Activated CD4-positive, alpha-beta memory T cell treated with anti-CD3 and anti-CD28 coated beads, Interleukin-2, amount 10 ng/mL, durations not matched to agents 7 days and 5 days (primary cell): Measurements from ENCODE around the gene NRG3. TPM values are rescaled to one million over a fixed set of nuclear protein-coding genes. Genes with fewer than 3 reads are reported as not detected.
A peak's percentile ranks its signal among the peaks of the same experiment; 100 is the strongest.

ENCODE experiments used
- CTCF ChIA-PET: fragments of 350-600 bp; sonication (Branson Sonifier 250); formaldehyde crosslinking; loops from one replicate; lab custom pipeline; 2021; ENCODE audit warnings: antibody characterized with exemption, inconsistent platforms; lab: Charles Lee
- POLR2A ChIA-PET: fragments of 350-600 bp; sonication (Branson Sonifier 250); formaldehyde crosslinking; loops from one replicate; lab custom pipeline; 2021; ENCODE audit warnings: antibody characterized with exemption; lab: Charles Lee
- DNase-seq: peaks from one replicate; pipeline ENCODE4 v3.0.0-alpha.2; 2020
- H3K27ac Mint-ChIP-seq: one replicate; pipeline ENCODE4 v1.8.0; 2021; ENCODE audit warnings: mild to moderate bottlenecking, mixed read lengths
- H3K27me3 Mint-ChIP-seq: one replicate; pipeline ENCODE4 v1.8.0; 2021; ENCODE audit warnings: mixed read lengths
- H3K36me3 Mint-ChIP-seq: one replicate; pipeline ENCODE4 v1.8.0; 2021; ENCODE audit warnings: low read depth, mixed read lengths
- H3K4me1 Mint-ChIP-seq: one replicate; pipeline ENCODE4 v1.8.0; 2021; ENCODE audit warnings: mixed read lengths
- H3K4me3 Mint-ChIP-seq: one replicate; pipeline ENCODE4 v1.8.0; 2021; ENCODE audit warnings: mild to moderate bottlenecking, mixed read lengths
- H3K9me3 Mint-ChIP-seq: one replicate; pipeline ENCODE4 v1.8.0; 2021; ENCODE audit warnings: mixed read lengths
- total RNA-seq, 2 experiments: library from RNA; stranded (reverse); gene quantifications; one replicate each; pipeline ENCODE4 v1.2.3, GENCODE V29; 2021

The NRG3 gene
- not detected for total RNA-seq

- CTCF ChIA-PET, result no interaction called here
- peak within 1 kb of the TSS; percentile 14 for H3K4me3 Mint-ChIP-seq
- POLR2A ChIA-PET, result no interaction called here
- peaks cover 42% of the 10 kb centered on the region for H3K27me3 Mint-ChIP-seq
- H3K27ac Mint-ChIP-seq, result no peak within 1 kb of the TSS
- peaks cover 5% of the 10 kb centered on the region for H3K4me1 Mint-ChIP-seq
- no peaks in the 10 kb centered on the region for H3K9me3 Mint-ChIP-seq
- H3K36me3 Mint-ChIP-seq, result peaks cover 4% of the 10 kb centered on the region
- no peak for DNase-seq
These were observed at the start of gene NRG3 for GRCh38 chr10:81874875-81875466. TSS of gene NRG3 (plus strand) at chr10:81875194.

- Mint-ChIP-seq H3K9me3 (peaks cover 20% of the 10 kb centered on the region), H3K27me3 (no peaks in the 10 kb centered on the region), H3K36me3 (no peaks in the 10 kb centered on the region), H3K27ac (no peak overlapping the region), H3K4me1 (no peaks in the 10 kb centered on the region), H3K4me3 (no peak overlapping the region)
- ChIA-PET POLR2A (no interaction called here), CTCF (no interaction called here)
- DNase-seq, result no peak
These were observed 46.7 kb upstream of the NRG3 start for GRCh38 chr10:81828251-81828650.

- Mint-ChIP-seq H3K9me3 (peaks cover 16% of the 10 kb centered on the region), H3K27me3 (no peaks in the 10 kb centered on the region), H3K36me3 (no peaks in the 10 kb centered on the region), H3K4me3 (no peak overlapping the region), H3K4me1 (no peaks in the 10 kb centered on the region), H3K27ac (no peak overlapping the region)
- ChIA-PET POLR2A (no interaction called here), CTCF (no interaction called here)
- DNase-seq, result no peak
These were observed 43.9 kb upstream of the NRG3 start for GRCh38 chr10:81831060-81831459.

GRCh38 chr10:81838950-81839349 lies 36.0 kb upstream of the NRG3 start:
- Mint-ChIP-seq H3K27ac (no peak overlapping the region), H3K4me1 (no peaks in the 10 kb centered on the region), H3K27me3 (no peaks in the 10 kb centered on the region), H3K9me3 (no peaks in the 10 kb centered on the region), H3K36me3 (no peaks in the 10 kb centered on the region), H3K4me3 (no peak overlapping the region)
- DNase-seq, result no peak
- ChIA-PET POLR2A (no interaction called here), CTCF (no interaction called here)

GRCh38 chr10:81843042-81843441 lies 32.0 kb upstream of the NRG3 start:
- Mint-ChIP-seq H3K9me3 (no peaks in the 10 kb centered on the region), H3K27ac (no peak overlapping the region), H3K36me3 (no peaks in the 10 kb centered on the region), H3K4me1 (no peaks in the 10 kb centered on the region), H3K27me3 (no peaks in the 10 kb centered on the region), H3K4me3 (no peak overlapping the region)
- DNase-seq, result no peak
- POLR2A ChIA-PET, result no interaction called here
- CTCF ChIA-PET, result no interaction called here

GRCh38 chr10:81847675-81848074 lies 27.3 kb upstream of the NRG3 start:
- POLR2A ChIA-PET, result no interaction called here
- no peak overlapping the region for H3K4me3 Mint-ChIP-seq
- no peaks in the 10 kb centered on the region for H3K9me3 Mint-ChIP-seq
- no peaks in the 10 kb centered on the region for H3K4me1 Mint-ChIP-seq
- H3K27ac Mint-ChIP-seq, result no peak overlapping the region
- H3K27me3 Mint-ChIP-seq, result no peaks in the 10 kb centered on the region
- DNase-seq, result no peak
- H3K36me3 Mint-ChIP-seq, result no peaks in the 10 kb centered on the region
- CTCF ChIA-PET, result no interaction called here

- DNase-seq, result no peak
- H3K27me3 Mint-ChIP-seq, result no peaks in the 10 kb centered on the region
- H3K9me3 Mint-ChIP-seq, result no peaks in the 10 kb centered on the region
- H3K36me3 Mint-ChIP-seq, result no peaks in the 10 kb centered on the region
- ChIA-PET POLR2A (no interaction called here), CTCF (no interaction called here)
- no peak overlapping the region for H3K27ac Mint-ChIP-seq
- no peak overlapping the region for H3K4me3 Mint-ChIP-seq
- H3K4me1 Mint-ChIP-seq, result no peaks in the 10 kb centered on the region
These were observed 26.5 kb upstream of the NRG3 start for GRCh38 chr10:81848514-81848913.

GRCh38 chr10:81848931-81849330 lies 26.1 kb upstream of the NRG3 start:
- CTCF ChIA-PET, result no interaction called here
- Mint-ChIP-seq H3K27me3 (no peaks in the 10 kb centered on the region), H3K4me1 (no peaks in the 10 kb centered on the region), H3K4me3 (no peak overlapping the region), H3K9me3 (no peaks in the 10 kb centered on the region), H3K27ac (no peak overlapping the region), H3K36me3 (no peaks in the 10 kb centered on the region)
- POLR2A ChIA-PET, result no interaction called here
- no peak for DNase-seq

- POLR2A ChIA-PET, result no interaction called here
- CTCF ChIA-PET, result no interaction called here
- H3K4me3 Mint-ChIP-seq, result no peak overlapping the region
- no peak overlapping the region for H3K27ac Mint-ChIP-seq
- DNase-seq, result no peak
- no peaks in the 10 kb centered on the region for H3K27me3 Mint-ChIP-seq
- H3K9me3 Mint-ChIP-seq, result peaks cover 10% of the 10 kb centered on the region
- H3K4me1 Mint-ChIP-seq, result no peaks in the 10 kb centered on the region
- H3K36me3 Mint-ChIP-seq, result no peaks in the 10 kb centered on the region
These were observed 12.4 kb upstream of the NRG3 start for GRCh38 chr10:81862596-81862995.

- H3K27ac Mint-ChIP-seq, result no peak overlapping the region
- H3K9me3 Mint-ChIP-seq, result peaks cover 10% of the 10 kb centered on the region
- no peak overlapping the region for H3K4me3 Mint-ChIP-seq
- no peaks in the 10 kb centered on the region for H3K4me1 Mint-ChIP-seq
- H3K27me3 Mint-ChIP-seq, result no peaks in the 10 kb centered on the region
- ChIA-PET POLR2A (no interaction called here), CTCF (no interaction called here)
- H3K36me3 Mint-ChIP-seq, result no peaks in the 10 kb centered on the region
- DNase-seq, result no peak
These were observed 11.2 kb upstream of the NRG3 start for GRCh38 chr10:81863771-81864170.

- Mint-ChIP-seq H3K4me3 (no peak overlapping the region), H3K9me3 (peaks cover 8% of the 10 kb centered on the region), H3K36me3 (no peaks in the 10 kb centered on the region), H3K27ac (no peak overlapping the region), H3K4me1 (no peaks in the 10 kb centered on the region), H3K27me3 (no peaks in the 10 kb centered on the region)
- ChIA-PET POLR2A (no interaction called here), CTCF (no interaction called here)
- DNase-seq, result no peak
These were observed 9.4 kb upstream of the NRG3 start for GRCh38 chr10:81865581-81865980.

- Mint-ChIP-seq H3K27me3 (peaks cover 4% of the 10 kb centered on the region), H3K9me3 (no peaks in the 10 kb centered on the region), H3K4me3 (no peak overlapping the region), H3K4me1 (no peaks in the 10 kb centered on the region), H3K27ac (no peak overlapping the region), H3K36me3 (no peaks in the 10 kb centered on the region)
- DNase-seq, result no peak
- CTCF ChIA-PET, result no interaction called here
- POLR2A ChIA-PET, result no interaction called here
These were observed 8.2 kb upstream of the NRG3 start for GRCh38 chr10:81866753-81867152.

- no peaks in the 10 kb centered on the region for H3K9me3 Mint-ChIP-seq
- no peak overlapping the region for H3K27ac Mint-ChIP-seq
- ChIA-PET CTCF (no interaction called here), POLR2A (no interaction called here)
- H3K4me1 Mint-ChIP-seq, result no peaks in the 10 kb centered on the region
- no peaks in the 10 kb centered on the region for H3K36me3 Mint-ChIP-seq
- H3K4me3 Mint-ChIP-seq, result no peak overlapping the region
- no peak for DNase-seq
- peaks cover 20% of the 10 kb centered on the region for H3K27me3 Mint-ChIP-seq
These were observed 4.5 kb upstream of the NRG3 start for GRCh38 chr10:81870472-81870871.

GRCh38 chr10:81871558-81871957 lies 3.4 kb upstream of the NRG3 start:
- peaks cover 29% of the 10 kb centered on the region for H3K27me3 Mint-ChIP-seq
- ChIA-PET CTCF (no interaction called here), POLR2A (no interaction called here)
- H3K9me3 Mint-ChIP-seq, result no peaks in the 10 kb centered on the region
- no peak overlapping the region for H3K4me3 Mint-ChIP-seq
- no peak overlapping the region for H3K27ac Mint-ChIP-seq
- peaks cover 4% of the 10 kb centered on the region for H3K36me3 Mint-ChIP-seq
- DNase-seq, result no peak
- peaks cover 5% of the 10 kb centered on the region for H3K4me1 Mint-ChIP-seq
